Ascending aorta (tissue), 2 donors: ENCODE data around the gene PLET1. TPM values are rescaled to one million over a fixed set of nuclear protein-coding genes. Genes with fewer than 3 reads are reported as not detected.

Experiments used
- DNase-seq, 2 donors: peaks; one replicate each; pipeline ENCODE4 v3.0.0-alpha.2; 2019; ENCODE audit warnings: low spot score in 2 of 2
- H3K27ac ChIP-seq, 2 donors: fragments of 200-600 bp; sonication (generic); one replicate each; pipeline ENCODE4 v1.5.1; 2016 to 2017; ENCODE audit warnings: mild to moderate bottlenecking in 1 of 2
- H3K27me3 ChIP-seq: fragments of 200-600 bp; sonication (generic); one replicate; pipeline ENCODE4 v1.5.1; 2017
- H3K36me3 ChIP-seq, 2 donors: fragments of 200-600 bp; sonication (generic); one replicate each; pipeline ENCODE4 v1.5.1; 2016
- H3K4me1 ChIP-seq, 2 donors: fragments of 200-600 bp; sonication (generic); one replicate each; pipeline ENCODE4 v1.5.1; 2016 to 2017; ENCODE audit warnings: mild to moderate bottlenecking in 1 of 2
- H3K4me3 ChIP-seq, 2 donors: fragments of 200-600 bp; sonication (generic); one replicate each; pipeline ENCODE4 v1.5.1; 2016 to 2017; ENCODE audit warnings: mild to moderate bottlenecking in 1 of 2
- H3K9me3 ChIP-seq, 2 donors: fragments of 200-600 bp; sonication (generic); one replicate each; pipeline ENCODE4 v1.5.1; 2016
- CTCF ChIP-seq, 3 experiments: fragments of 200-600 bp in 2 of 3; fragments of 450-650 bp in 1 of 3; sonication (generic) in 2 of 3; IDR thresholded peaks; one replicate each; pipeline ENCODE4 v1.5.1; 2016 to 2019; ENCODE audit warnings: antibody characterized with exemption in 3 of 3, mild to moderate bottlenecking in 1 of 3, moderate library complexity in 1 of 3
- intact Hi-C: fragments of 100-400 bp; cut with DNase I; formaldehyde crosslinking; loops from one replicate; pipeline ENCODE4 v1.15.1; 2023
- total RNA-seq: library from RNA; depleted of rRNA; stranded (reverse); fragments of >200 nt; gene quantifications from one replicate; pipeline ENCODE4 v1.1.0, GENCODE V29; 2016

The PLET1 gene
- total RNA-seq, 1 donor from 2014 or later, result not detected

GRCh38 chr11:112303616-112304015 is 43.0 kb upstream of the PLET1 start:
- no peak for TF ChIP-seq CTCF (IDR thresholded peaks at IDR 0.05)
- Histone ChIP-seq H3K4me1 (peaks cover 12 to 13% of the 10 kb centered on the region in 2 donors), H3K9me3 (no peaks in the 10 kb centered on the region), H3K27me3 (no peaks in the 10 kb centered on the region), H3K4me3 (no peak overlapping the region), H3K27ac (no peak overlapping the region), H3K36me3 (no peaks in the 10 kb centered on the region)
- intact Hi-C loops, result no loop called here
- no peak for DNase-seq

GRCh38 chr11:112302226-112302868 is 41.7 kb upstream of the PLET1 start:
- no peaks in the 10 kb centered on the region for H3K36me3 ChIP-seq
- intact Hi-C loops, result no loop called here
- TF ChIP-seq CTCF (IDR thresholded peaks at IDR 0.05), result no peak
- peak in 1 of 2 donors; percentile 46 for DNase-seq
- H3K27me3 ChIP-seq, result no peaks in the 10 kb centered on the region
- no peaks in the 10 kb centered on the region for H3K9me3 ChIP-seq
- H3K4me1 ChIP-seq, result peaks cover 13 to 18% of the 10 kb centered on the region in 2 donors
- peak overlapping the region; percentile 41 to 42 for H3K27ac ChIP-seq
- H3K4me3 ChIP-seq, result peak overlapping the region in 1 of 2 donors; percentile 13

DNA sequence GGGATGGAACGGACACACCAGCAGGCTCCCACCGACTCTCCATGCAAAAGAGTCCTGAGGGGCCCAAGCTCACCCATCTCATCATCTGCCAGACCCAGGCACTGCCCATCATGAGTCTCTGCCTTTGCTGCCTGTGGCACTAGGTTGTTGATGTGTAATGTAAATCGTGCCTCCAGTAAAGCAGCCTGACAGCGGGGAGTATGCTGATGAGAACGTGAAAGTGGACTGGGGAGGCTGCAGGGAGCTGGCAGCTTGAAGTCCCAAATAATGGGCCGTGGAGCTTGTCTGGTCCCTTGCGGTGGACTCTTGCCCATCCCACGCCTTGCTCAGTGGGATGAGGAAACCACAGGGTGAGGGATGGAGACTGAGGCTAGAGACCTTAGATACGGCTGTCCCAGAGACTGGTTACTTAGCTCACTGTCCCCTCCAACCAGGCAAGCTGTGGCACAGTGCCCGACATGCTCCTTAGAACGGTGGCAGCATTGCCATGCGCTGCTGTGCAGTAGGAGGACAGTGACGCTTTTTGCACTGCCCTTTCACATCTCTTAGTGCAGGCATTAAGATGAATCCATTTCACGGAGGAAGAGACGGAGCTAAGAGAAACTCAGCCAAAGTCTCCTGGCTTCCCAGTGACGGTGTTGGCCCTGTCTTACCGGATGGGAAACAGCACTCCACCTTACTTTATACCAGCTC is 39.6 kb upstream of the PLET1 start:
- Histone ChIP-seq H3K9me3 (no peaks in the 10 kb centered on the region), H3K4me3 (no peak overlapping the region), H3K27ac (peak overlapping the region; percentile 5 to 15), H3K27me3 (no peaks in the 10 kb centered on the region), H3K36me3 (no peaks in the 10 kb centered on the region), H3K4me1 (peaks cover 13 to 23% of the 10 kb centered on the region in 2 donors)
- intact Hi-C loops, result no loop called here
- peak in 1 of 2 donors; percentile 25 for DNase-seq
- TF ChIP-seq CTCF (IDR thresholded peaks at IDR 0.05), result no peak

DNA sequence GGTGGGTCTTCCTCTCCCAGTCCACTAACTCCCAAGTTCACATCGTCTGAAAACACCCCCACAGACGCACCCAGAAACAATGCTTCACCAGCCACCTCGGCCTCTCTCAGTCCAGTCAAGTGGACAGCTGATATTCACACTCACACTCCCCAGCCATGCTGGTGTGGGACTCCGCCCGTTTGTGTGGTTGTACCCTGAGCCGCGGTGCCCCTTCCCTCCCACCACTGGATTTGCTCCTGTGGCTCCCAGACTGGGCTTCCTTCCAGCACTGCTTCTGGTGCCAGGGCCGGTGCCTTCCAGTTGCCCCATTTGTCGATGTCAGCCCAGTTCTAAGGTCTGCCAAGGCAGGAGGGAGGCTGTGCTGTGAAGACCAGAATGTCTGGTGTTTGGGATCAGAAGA is 37.9 kb upstream of the PLET1 start:
- Histone ChIP-seq H3K9me3 (no peaks in the 10 kb centered on the region), H3K4me1 (peaks cover 21 to 39% of the 10 kb centered on the region in 2 donors), H3K36me3 (no peaks in the 10 kb centered on the region), H3K27ac (peak overlapping the region; percentile 53 to 88), H3K27me3 (no peaks in the 10 kb centered on the region), H3K4me3 (no peak overlapping the region)
- DNase-seq, result peak in 1 of 2 donors; percentile 61
- intact Hi-C loops, result loop anchor here (10.0 kb wide), 3 partner anchors 374 to 1476 kb away; partner anchors contain the start of genes CLDN25, NCAM1 and ZW10
- TF ChIP-seq CTCF (IDR thresholded peaks at IDR 0.05), result no peak

- no peaks in the 10 kb centered on the region for H3K36me3 ChIP-seq
Observed at GRCh38 chr11:112297248-112297866, 36.7 kb upstream of the PLET1 start.

More at GRCh38 chr11:112297248-112297866, 36.7 kb upstream of the PLET1 start:
- Histone ChIP-seq H3K9me3 (no peaks in the 10 kb centered on the region), H3K4me3 (no peak overlapping the region), H3K27me3 (no peaks in the 10 kb centered on the region), H3K27ac (peak overlapping the region; percentile 15 to 88), H3K4me1 (peaks cover 20 to 40% of the 10 kb centered on the region in 2 donors)
- intact Hi-C loops, result loop anchor here (2.0 to 10.0 kb wide), 4 partner anchors 19 to 1477 kb away; partner anchors contain the start of genes CLDN25, NCAM1 and ZW10
- DNase-seq, result no peak
- TF ChIP-seq CTCF (IDR thresholded peaks at IDR 0.05), result no peak
